HFFc6 (cell line): ENCODE measurements around the gene CACNA1H. TPM values are rescaled to one million over a fixed set of nuclear protein-coding genes. Genes with fewer than 3 reads are reported as not detected.

ENCODE experiments used
- DNase-seq: peaks from one replicate; pipeline ENCODE4 v3.0.0-alpha.2; 2018
- H3K27ac Mint-ChIP-seq: 2 replicates; pipeline ENCODE4 v1.8.0; 2020; ENCODE audit warnings: mild to moderate bottlenecking, mixed read lengths
- H3K27me3 Mint-ChIP-seq: 2 replicates; pipeline ENCODE4 v1.8.0; 2021; ENCODE audit warnings: mild to moderate bottlenecking, moderate library complexity, mixed read lengths; ENCODE audit not compliant: insufficient read depth
- H3K36me3 Mint-ChIP-seq: 2 replicates; pipeline ENCODE4 v1.8.0; 2021; ENCODE audit warnings: low read depth, mixed read lengths
- H3K4me1 Mint-ChIP-seq: 2 replicates; pipeline ENCODE4 v1.8.0; 2020; ENCODE audit warnings: low read depth, mixed read lengths
- H3K4me3 Mint-ChIP-seq: 2 replicates; pipeline ENCODE4 v1.8.0; 2020; ENCODE audit warnings: mild to moderate bottlenecking, moderate library complexity, mixed read lengths
- H3K9me3 Mint-ChIP-seq: 2 replicates; pipeline ENCODE4 v1.8.0; 2020; ENCODE audit warnings: mild to moderate bottlenecking, mixed read lengths
- CTCF ChIP-seq: fragments of 200-600 bp; sonication (generic); IDR thresholded peaks from 2 replicates; pipeline ENCODE4 v1.5.0; 2021; ENCODE audit warnings: antibody characterized with exemption, mild to moderate bottlenecking
- total RNA-seq, 6 experiments: library from RNA; stranded (reverse); fragmentation: NEBNext Ultra II Directional; extraction: Animal tissue kit (Norgen Biotek cat#: 25700); gene quantifications; 2 replicates in 1 of 6; 3 replicates in 5 of 6; pipeline ENCODE4 v1.2.3, GENCODE V29; 2021

The CACNA1H gene
- total RNA-seq, 6 experiments from 2014 or later, result 0.03 to 0.05 TPM; not detected in 4

GRCh38 chr16:1107731-1108130 lies 45.2 kb upstream of the CACNA1H start:
- TF ChIP-seq CTCF, result no peak
- Mint-ChIP-seq H3K36me3 (no peaks in the 10 kb centered on the region), H3K4me1 (no peaks in the 10 kb centered on the region), H3K9me3 (no peaks in the 10 kb centered on the region), H3K4me3 (no peak overlapping the region), H3K27ac (no peak overlapping the region), H3K27me3 (peaks cover 42% of the 10 kb centered on the region)
- no peak for DNase-seq

DNA sequence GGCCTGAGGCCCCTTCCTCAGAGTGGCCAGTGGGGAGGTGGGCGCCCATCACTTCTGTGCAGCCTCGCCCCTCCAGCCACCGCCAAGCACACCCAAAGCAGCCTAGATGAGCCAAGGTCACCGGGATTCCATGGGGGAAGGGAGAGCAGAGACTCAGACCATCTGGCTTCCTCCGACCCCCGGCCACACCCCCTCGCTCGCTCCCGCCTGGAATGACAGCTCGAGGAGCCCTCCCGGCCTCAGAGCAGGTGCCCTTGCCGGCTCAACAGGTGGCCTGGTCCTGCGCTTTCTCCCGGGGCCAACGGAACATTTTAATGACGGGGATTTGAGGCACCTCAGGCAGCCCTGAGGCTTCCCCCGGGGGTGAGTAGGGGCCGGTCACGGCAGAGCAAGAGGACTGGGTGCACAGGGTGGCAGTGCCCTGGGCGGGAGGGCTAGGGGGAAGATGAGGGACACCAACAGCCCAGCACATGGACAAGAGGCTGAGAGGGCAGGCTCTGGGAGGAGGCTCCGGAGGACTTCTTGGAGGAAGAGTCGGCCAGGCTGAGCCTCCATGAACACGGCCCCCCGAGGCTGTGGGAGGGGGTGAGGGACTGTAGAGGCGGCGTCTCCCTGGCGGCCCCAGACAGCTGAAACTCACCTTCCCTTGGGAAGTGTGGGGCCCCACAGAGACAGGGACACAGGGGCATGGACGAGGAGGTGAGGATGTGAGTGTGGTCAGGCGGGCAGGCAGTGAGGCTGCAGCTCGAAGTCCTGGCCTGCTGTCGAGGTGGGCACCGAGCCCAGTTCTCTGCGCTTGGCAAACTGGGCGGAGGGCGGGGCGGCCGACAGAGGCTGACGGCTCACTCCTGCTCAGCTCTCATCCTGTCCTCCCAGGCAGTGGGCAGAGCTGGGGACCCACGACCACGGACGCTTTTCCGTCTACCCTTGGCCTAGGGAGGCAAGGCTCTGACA lies 44.3 kb upstream of the CACNA1H start:
- H3K27me3 Mint-ChIP-seq, result peaks cover 45% of the 10 kb centered on the region
- no peaks in the 10 kb centered on the region for H3K36me3 Mint-ChIP-seq
- no peak for TF ChIP-seq CTCF
- no peak for DNase-seq
- no peak overlapping the region for H3K4me3 Mint-ChIP-seq
- H3K9me3 Mint-ChIP-seq, result no peaks in the 10 kb centered on the region
- no peak overlapping the region for H3K27ac Mint-ChIP-seq
- H3K4me1 Mint-ChIP-seq, result no peaks in the 10 kb centered on the region

GRCh38 chr16:1109648-1110047 lies 43.3 kb upstream of the CACNA1H start:
- Mint-ChIP-seq H3K4me1 (no peaks in the 10 kb centered on the region), H3K36me3 (no peaks in the 10 kb centered on the region), H3K27me3 (peaks cover 43% of the 10 kb centered on the region), H3K4me3 (no peak overlapping the region), H3K27ac (no peak overlapping the region), H3K9me3 (no peaks in the 10 kb centered on the region)
- TF ChIP-seq CTCF, result no peak
- no peak for DNase-seq

DNA sequence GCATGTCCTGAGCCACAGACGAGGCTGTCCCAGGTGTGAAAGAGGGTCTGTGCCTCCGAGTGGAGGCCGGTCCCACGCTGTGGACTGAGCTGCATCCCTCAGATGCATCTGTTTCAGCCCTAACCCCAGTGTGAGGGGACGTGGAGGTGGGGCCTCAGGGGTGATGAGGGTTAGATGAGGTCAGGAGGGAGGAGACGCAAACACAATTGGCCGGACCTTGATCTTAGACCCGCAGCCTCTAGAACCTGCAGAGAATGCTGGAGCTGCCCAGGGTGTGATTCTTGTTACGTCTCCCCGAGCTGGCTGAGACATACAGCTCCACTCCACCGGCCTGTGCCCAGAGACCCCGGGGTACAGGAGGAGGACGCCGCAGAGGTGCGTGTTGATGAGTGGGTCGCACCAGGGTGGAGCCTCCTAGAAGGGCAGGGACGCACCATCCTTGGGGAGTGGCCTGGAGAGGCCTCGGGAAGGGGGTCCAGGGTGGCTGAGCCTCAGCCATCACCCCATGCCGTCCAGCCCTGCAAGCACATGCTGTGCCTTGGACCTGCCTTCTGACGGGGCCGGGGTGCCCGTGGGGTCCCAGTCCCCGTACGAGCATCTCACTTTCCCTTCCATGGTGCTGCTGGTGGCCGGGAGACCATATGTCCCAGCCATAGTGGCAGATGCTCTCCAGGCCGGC lies 40.3 kb upstream of the CACNA1H start:
- no peak overlapping the region for H3K27ac Mint-ChIP-seq
- no peak overlapping the region for H3K4me3 Mint-ChIP-seq
- H3K4me1 Mint-ChIP-seq, result no peaks in the 10 kb centered on the region
- TF ChIP-seq CTCF, result no peak
- no peak for DNase-seq
- no peaks in the 10 kb centered on the region for H3K9me3 Mint-ChIP-seq
- peaks cover 39% of the 10 kb centered on the region for H3K27me3 Mint-ChIP-seq
- H3K36me3 Mint-ChIP-seq, result no peaks in the 10 kb centered on the region

DNA sequence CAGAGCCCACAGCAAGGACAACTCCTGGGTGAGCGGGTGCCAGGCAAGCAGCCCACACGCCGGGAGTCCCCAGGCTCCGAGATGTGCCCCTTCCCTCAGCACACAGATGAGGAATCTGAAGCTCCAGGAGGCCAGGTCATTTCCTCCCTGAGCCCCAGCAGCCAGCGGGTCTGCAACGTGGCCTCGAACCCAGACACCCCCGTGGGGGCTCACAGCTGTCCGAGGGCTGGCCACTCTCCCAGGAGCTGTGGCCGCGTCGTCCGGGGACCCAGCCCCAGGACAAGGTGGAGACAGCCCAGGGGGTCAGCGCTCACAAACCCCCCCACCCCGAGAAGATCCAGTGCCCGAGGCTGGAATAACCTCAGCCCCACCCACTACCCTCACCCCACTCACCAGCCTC lies 39.4 kb upstream of the CACNA1H start:
- H3K27ac Mint-ChIP-seq, result no peak overlapping the region
- no peak for DNase-seq
- no peak for TF ChIP-seq CTCF
- H3K27me3 Mint-ChIP-seq, result peaks cover 39% of the 10 kb centered on the region
- H3K9me3 Mint-ChIP-seq, result no peaks in the 10 kb centered on the region
- H3K36me3 Mint-ChIP-seq, result no peaks in the 10 kb centered on the region
- no peak overlapping the region for H3K4me3 Mint-ChIP-seq
- H3K4me1 Mint-ChIP-seq, result no peaks in the 10 kb centered on the region
